MM.1S (cell line): ENCODE measurements around the gene RUNX1.

Experiments used
- DNase-seq: peaks from one replicate; pipeline ENCODE4 v3.0.0-alpha.2; 2015
- H2AFZ ChIP-seq: fragments of 300-600 bp; sonication (generic); 2 replicates; pipeline ENCODE4 v1.6.0; 2016; ENCODE audit warnings: antibody characterized with exemption, low read length
- H3F3A ChIP-seq: fragments of 300-600 bp; sonication (generic); 2 replicates; pipeline ENCODE4 v1.6.1; 2016; ENCODE audit warnings: mild to moderate bottlenecking, antibody characterized with exemption, low read length, moderate library complexity, mixed read lengths; ENCODE audit not compliant: insufficient read depth
- H3K27ac ChIP-seq: fragments of 300-600 bp; sonication (generic); 2 replicates; pipeline ENCODE4 v1.5.1; 2016; ENCODE audit warnings: mild to moderate bottlenecking, low read length
- H3K27me3 ChIP-seq: fragments of 300-600 bp; sonication (generic); replicated peaks from 2 replicates; pipeline ENCODE4 v1.6.0; 2016; ENCODE audit warnings: low read length; ENCODE audit not compliant: insufficient read depth
- H3K36me3 ChIP-seq: fragments of 300-600 bp; sonication (generic); replicated peaks from 2 replicates; pipeline ENCODE4 v1.6.1; 2016; ENCODE audit warnings: mild to moderate bottlenecking, low read length, mixed read lengths; ENCODE audit not compliant: insufficient read depth
- H3K4me1 ChIP-seq: fragments of 300-600 bp; sonication (generic); 2 replicates; pipeline ENCODE4 v1.6.1; 2016; ENCODE audit warnings: low read length, mixed read lengths
- H3K4me2 ChIP-seq: fragments of 300-600 bp; sonication (generic); 2 replicates; pipeline ENCODE4 v1.6.0; 2016; ENCODE audit warnings: low read depth, low read length
- H3K4me3 ChIP-seq: fragments of 300-600 bp; sonication (generic); 2 replicates; pipeline ENCODE4 v1.5.1; 2016; ENCODE audit warnings: low read length, mixed read lengths
- H3K79me2 ChIP-seq: fragments of 300-600 bp; sonication (generic); 2 replicates; pipeline ENCODE4 v1.6.1; 2016; ENCODE audit warnings: mixed run types, low read length, mixed read lengths
- H3K9ac ChIP-seq: fragments of 300-600 bp; sonication (generic); 2 replicates; pipeline ENCODE4 v1.6.1; 2016; ENCODE audit warnings: low read length, mixed read lengths
- H3K9me2 ChIP-seq: fragments of 300-600 bp; sonication (generic); replicated peaks from 2 replicates; pipeline ENCODE4 v1.6.1; 2016; ENCODE audit warnings: mild to moderate bottlenecking, low read length, mixed read lengths; ENCODE audit not compliant: insufficient read depth
- H3K9me3 ChIP-seq: fragments of 300-600 bp; sonication (generic); replicated peaks from 2 replicates; pipeline ENCODE4 v1.6.1; 2016; ENCODE audit warnings: mild to moderate bottlenecking, low read length, mixed read lengths; ENCODE audit not compliant: insufficient read depth
- H4K20me1 ChIP-seq: fragments of 300-600 bp; sonication (generic); 2 replicates; pipeline ENCODE4 v1.6.1; 2016; ENCODE audit warnings: mild to moderate bottlenecking, low read length, moderate library complexity, mixed read lengths; ENCODE audit not compliant: insufficient read depth
- CTCF ChIP-seq: fragments of 300-600 bp; sonication (generic); IDR thresholded peaks from 2 replicates; pipeline ENCODE4 v1.5.1; 2016; ENCODE audit warnings: antibody characterized with exemption, low read length, mixed read lengths
- EZH2 ChIP-seq: fragments of 300-600 bp; sonication (generic); optimal IDR thresholded peaks from 2 replicates; pipeline ENCODE3; 2017; ENCODE audit warnings: low read depth, mild to moderate bottlenecking, antibody characterized with exemption, low read length, mixed read lengths
- EZH2phosphoT487 ChIP-seq: fragments of 300-600 bp; sonication (generic); IDR thresholded peaks from 2 replicates; pipeline ENCODE4 v1.6.1; 2018; ENCODE audit warnings: antibody characterized with exemption, low read length

RUNX1 gene

GRCh38 chr21:34986561-34987500, 62.3 kb downstream of the RUNX1 start:
- Histone ChIP-seq H3K36me3 (no peaks in the 10 kb centered on the region), H3K9ac (no peak overlapping the region; the same call in 1 of the 2 replicates), H3K4me2 (peak overlapping the region; percentile 61), H3K4me3 (peak overlapping the region; percentile 28), H3K79me2 (no peaks in the 10 kb centered on the region), H3F3A (peaks cover 5% of the 10 kb centered on the region; the same call in 1 of the 2 replicates), H3K27ac (no peak overlapping the region), H3K4me1 (peaks cover 19% of the 10 kb centered on the region), H2AFZ (peak overlapping the region; percentile 18; the same call in 1 of the 2 replicates), H3K27me3 (no peaks in the 10 kb centered on the region; the same call in 1 of the 2 replicates), H3K9me2 (no peaks in the 10 kb centered on the region), H4K20me1 (no peaks in the 10 kb centered on the region), H3K9me3 (no peaks in the 10 kb centered on the region)
- TF ChIP-seq CTCF (no peak), EZH2phosphoT487 (no peak), EZH2 (no peak)
- peak; percentile 46 for DNase-seq

- H3K79me2 ChIP-seq = no peaks in the 10 kb centered on the region
Observed at GRCh38 chr21:34984356-34985058, 64.6 kb downstream of the RUNX1 start.

GRCh38 chr21:34983680-34984086, 65.4 kb downstream of the RUNX1 start:
- TF ChIP-seq EZH2phosphoT487 = no peak
- TF ChIP-seq CTCF = no peak
- TF ChIP-seq EZH2 = no peak
- H3K4me1 ChIP-seq = peaks cover 19% of the 10 kb centered on the region
- no peaks in the 10 kb centered on the region for H3K9me3 ChIP-seq
- H3K79me2 ChIP-seq = no peaks in the 10 kb centered on the region
- H3K9ac ChIP-seq = no peak overlapping the region
- no peaks in the 10 kb centered on the region for H4K20me1 ChIP-seq
- H3K9me2 ChIP-seq = no peaks in the 10 kb centered on the region
- no peak overlapping the region for H3K4me2 ChIP-seq
- H3K27ac ChIP-seq = no peak overlapping the region
- peak; percentile 58 for DNase-seq
- peaks cover 5% of the 10 kb centered on the region; the same call in 1 of the 2 replicates for H3F3A ChIP-seq
- no peaks in the 10 kb centered on the region; the same call in 1 of the 2 replicates for H3K27me3 ChIP-seq
- no peak overlapping the region for H2AFZ ChIP-seq
- H3K36me3 ChIP-seq = no peaks in the 10 kb centered on the region
- no peak overlapping the region for H3K4me3 ChIP-seq

More at GRCh38 chr21:34984356-34985058, 64.6 kb downstream of the RUNX1 start:
- Histone ChIP-seq H3K27me3 (no peaks in the 10 kb centered on the region; the same call in 1 of the 2 replicates), H3K9ac (no peak overlapping the region), H3K4me3 (no peak overlapping the region), H3K27ac (no peak overlapping the region), H3K36me3 (no peaks in the 10 kb centered on the region), H2AFZ (no peak overlapping the region), H3K9me2 (no peaks in the 10 kb centered on the region), H3F3A (peaks cover 5% of the 10 kb centered on the region; the same call in 1 of the 2 replicates), H3K9me3 (no peaks in the 10 kb centered on the region), H3K4me2 (no peak overlapping the region), H3K4me1 (peaks cover 19% of the 10 kb centered on the region), H4K20me1 (no peaks in the 10 kb centered on the region)
- DNase-seq = no peak
- TF ChIP-seq EZH2 = no peak
- TF ChIP-seq CTCF = no peak
- no peak for TF ChIP-seq EZH2phosphoT487
